RPMI7951 (cell line): ENCODE measurements around the gene SDF2. TPM values are rescaled to one million over a fixed set of nuclear protein-coding genes. Genes with fewer than 3 reads are reported as not detected.

ENCODE experiments used
- total RNA-seq: library from RNA; depleted of rRNA; stranded (reverse); fragments of >200 nt; shearing (Covaris generic); gene quantifications from 2 replicates; pipeline ENCODE4 v1.2.3, GENCODE V29; 2014; rRNA removed

Gene SDF2
- total RNA-seq, 1 experiment from 2014 or later: 71.9 TPM

Other genes with a start within 250 kb of the SDF2 start
- gene SLC13A2, start 188.3 kb downstream of the SDF2 start, total RNA-seq: not detected in 2 replicates
- not detected in 2 replicates for gene FOXN1, start 155.6 kb downstream of the SDF2 start, total RNA-seq
- gene UNC119, start 109.3 kb downstream of the SDF2 start, total RNA-seq: 21.7 and 24.7 TPM in 2 replicates
- gene PIGS, start 90.4 kb downstream of the SDF2 start, total RNA-seq: 55.5 and 58.8 TPM in 2 replicates
- 64.2 and 96.5 TPM in 2 replicates for gene ALDOC, start 85.0 kb downstream of the SDF2 start, total RNA-seq
- 84.1 and 90.9 TPM in 2 replicates for gene SPAG5, start 62.9 kb downstream of the SDF2 start, total RNA-seq
- gene RSKR, start 47.7 kb downstream of the SDF2 start, total RNA-seq: 2.9 and 3.5 TPM in 2 replicates
- gene BLTP2, start 16.7 kb downstream of the SDF2 start, total RNA-seq: 58.4 and 72.6 TPM in 2 replicates
- 15.1 and 16.5 TPM in 2 replicates for gene SUPT6H, start 299 bp upstream of the SDF2 start, total RNA-seq
- gene PROCA1, start 50.0 kb upstream of the SDF2 start, total RNA-seq: 1.1 and 1.3 TPM in 2 replicates
- 176 and 202 TPM in 2 replicates for gene RAB34, start 56.0 kb upstream of the SDF2 start, total RNA-seq
- gene RPL23A, start 58.1 kb upstream of the SDF2 start, total RNA-seq: 632 and 764 TPM in 2 replicates
- 3.2 and 8.7 TPM in 2 replicates for gene TLCD1, start 64.3 kb upstream of the SDF2 start, total RNA-seq
- 0.24 and 0.68 TPM in 2 replicates for gene NEK8, start 66.9 kb upstream of the SDF2 start, total RNA-seq
- 21.2 and 25.5 TPM in 2 replicates for gene TRAF4, start 82.1 kb upstream of the SDF2 start, total RNA-seq
- 2.4 and 3.4 TPM in 2 replicates for gene FAM222B, start 180.9 kb upstream of the SDF2 start, total RNA-seq
- 29.8 and 29.9 TPM in 2 replicates for gene ERAL1, start 193.1 kb upstream of the SDF2 start, total RNA-seq
- 28.7 and 30.6 TPM in 2 replicates for gene FLOT2, start 235.8 kb upstream of the SDF2 start, total RNA-seq
- gene DHRS13, start 241.2 kb upstream of the SDF2 start, total RNA-seq: 5.4 and 6.0 TPM in 2 replicates